ENCODE data around the gene HOXC11. TPM values are rescaled to one million over a fixed set of nuclear protein-coding genes. Genes with fewer than 3 reads are reported as not detected.
A peak's percentile ranks its signal among the peaks of the same experiment; 100 is the strongest.

The HOXC11 gene
- total RNA-seq, 2 donors from 2014 or later, result not detected

DNA sequence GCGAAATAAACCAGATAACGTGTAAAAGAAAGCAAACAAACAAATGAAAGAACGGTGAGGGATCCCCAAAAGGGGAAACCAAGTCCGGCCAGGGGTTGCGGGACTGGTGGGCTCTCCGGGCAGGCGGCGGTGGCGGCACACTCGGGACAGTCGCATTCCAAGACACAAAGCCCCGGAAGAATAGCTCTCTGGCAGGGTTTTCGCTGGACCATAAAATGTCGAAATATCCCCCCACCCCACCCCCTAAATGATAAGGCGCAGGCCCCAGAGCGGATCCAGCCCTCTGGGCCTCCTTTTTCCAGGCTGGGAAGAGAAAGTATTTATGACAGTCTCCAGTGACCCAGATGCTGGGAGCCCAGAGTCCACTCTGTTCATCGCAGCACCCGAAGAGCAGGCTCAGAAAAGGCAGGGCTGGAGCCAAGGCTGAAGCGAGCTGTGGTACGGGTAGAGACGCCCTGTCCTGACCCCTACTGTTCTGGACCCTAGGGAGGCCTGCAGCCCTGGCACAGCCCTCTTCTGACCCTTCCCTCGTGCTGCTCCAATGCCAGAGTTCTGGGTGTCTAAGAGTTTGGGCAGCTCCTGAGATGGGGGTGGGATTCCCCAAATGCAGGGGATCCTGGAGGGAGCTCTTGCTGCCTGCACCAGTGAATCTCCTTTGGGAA, 33.8 kb downstream of the HOXC11 start:
- Histone ChIP-seq H3K4me1 (peaks cover 0 to 18% of the 10 kb centered on the region in 2 donors), H3K27ac (no peak overlapping the region), H3K9me3 (no peaks in the 10 kb centered on the region), H3K4me3 (peak overlapping the region in 1 of 2 donors; percentile 30), H3K27me3 (peaks cover 48 to 62% of the 10 kb centered on the region in 2 donors), H3K36me3 (no peaks in the 10 kb centered on the region)
- no peak for DNase-seq (ENCODE audit: low spot score)
- TF ChIP-seq, protein P1, sequence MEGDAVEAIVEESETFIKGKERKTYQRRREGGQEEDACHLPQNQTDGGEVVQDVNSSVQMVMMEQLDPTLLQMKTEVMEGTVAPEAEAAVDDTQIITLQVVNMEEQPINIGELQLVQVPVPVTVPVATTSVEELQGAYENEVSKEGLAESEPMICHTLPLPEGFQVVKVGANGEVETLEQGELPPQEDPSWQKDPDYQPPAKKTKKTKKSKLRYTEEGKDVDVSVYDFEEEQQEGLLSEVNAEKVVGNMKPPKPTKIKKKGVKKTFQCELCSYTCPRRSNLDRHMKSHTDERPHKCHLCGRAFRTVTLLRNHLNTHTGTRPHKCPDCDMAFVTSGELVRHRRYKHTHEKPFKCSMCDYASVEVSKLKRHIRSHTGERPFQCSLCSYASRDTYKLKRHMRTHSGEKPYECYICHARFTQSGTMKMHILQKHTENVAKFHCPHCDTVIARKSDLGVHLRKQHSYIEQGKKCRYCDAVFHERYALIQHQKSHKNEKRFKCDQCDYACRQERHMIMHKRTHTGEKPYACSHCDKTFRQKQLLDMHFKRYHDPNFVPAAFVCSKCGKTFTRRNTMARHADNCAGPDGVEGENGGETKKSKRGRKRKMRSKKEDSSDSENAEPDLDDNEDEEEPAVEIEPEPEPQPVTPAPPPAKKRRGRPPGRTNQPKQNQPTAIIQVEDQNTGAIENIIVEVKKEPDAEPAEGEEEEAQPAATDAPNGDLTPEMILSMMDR (IDR thresholded peaks at IDR 0.05), result no peak

DNA sequence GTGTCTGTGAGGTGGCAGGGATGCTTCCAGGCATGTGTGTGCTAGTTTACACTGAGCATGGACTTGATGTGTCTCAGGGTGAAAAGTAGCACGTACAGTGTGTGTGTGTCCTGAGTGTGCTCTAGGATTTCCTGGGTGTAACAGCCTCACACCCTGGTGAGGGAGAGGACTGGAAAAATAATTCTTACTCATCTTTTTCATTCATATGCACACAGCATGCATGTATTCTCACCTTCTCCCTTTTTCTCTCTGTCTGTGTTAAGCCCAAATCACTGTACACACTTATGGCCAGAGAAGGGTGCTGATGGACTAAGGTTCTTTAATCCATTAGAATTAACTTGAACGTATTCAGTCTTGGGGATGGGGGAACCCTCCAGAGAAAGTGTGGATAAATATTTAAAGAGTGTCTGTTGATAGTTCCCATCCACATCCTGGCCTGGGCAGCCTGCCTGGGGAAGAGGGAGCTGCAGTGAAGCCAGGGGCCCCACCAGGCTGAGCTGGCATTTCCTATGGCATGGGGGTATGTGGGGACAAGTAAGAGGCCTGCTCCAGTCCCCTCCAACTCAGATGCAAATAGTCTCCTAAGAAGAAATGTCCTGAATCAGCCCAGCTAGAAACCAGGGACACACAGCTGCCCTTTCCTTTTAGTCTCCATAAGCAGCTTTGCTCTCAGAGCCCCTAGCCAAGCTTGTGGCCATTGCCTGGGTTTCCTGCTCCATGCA, 34.8 kb downstream of the HOXC11 start:
- H3K27me3 ChIP-seq, result peaks cover 46 to 56% of the 10 kb centered on the region in 2 donors
- no peaks in the 10 kb centered on the region for H3K9me3 ChIP-seq
- H3K4me1 ChIP-seq, result peaks cover 0 to 18% of the 10 kb centered on the region in 2 donors
- H3K27ac ChIP-seq, result no peak overlapping the region
- no peak overlapping the region for H3K4me3 ChIP-seq
- no peaks in the 10 kb centered on the region for H3K36me3 ChIP-seq
- TF ChIP-seq, protein P1 (IDR thresholded peaks at IDR 0.05), result no peak
- DNase-seq (ENCODE audit: low spot score), result no peak

DNA sequence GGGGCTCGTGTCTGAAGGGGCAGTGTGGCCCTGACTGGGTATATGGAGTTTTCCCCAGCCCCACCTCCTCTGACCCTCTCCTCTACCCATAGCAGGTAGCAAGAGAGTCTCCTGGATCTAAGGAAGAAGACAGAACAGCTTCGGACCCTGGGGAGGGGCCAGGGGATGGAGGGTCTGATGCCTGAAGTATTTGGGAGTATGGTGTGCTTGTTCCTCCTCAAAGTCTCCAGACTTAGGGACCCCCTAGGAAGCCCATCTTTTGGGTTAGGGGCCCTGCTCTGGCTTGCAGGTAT, 35.3 kb downstream of the HOXC11 start:
- no peaks in the 10 kb centered on the region for H3K36me3 ChIP-seq
- peaks cover 0 to 18% of the 10 kb centered on the region in 2 donors for H3K4me1 ChIP-seq
- H3K27me3 ChIP-seq, result peaks cover 42 to 51% of the 10 kb centered on the region in 2 donors
- TF ChIP-seq, protein P1 (IDR thresholded peaks at IDR 0.05), result no peak
- no peaks in the 10 kb centered on the region for H3K9me3 ChIP-seq
- H3K4me3 ChIP-seq, result no peak overlapping the region
- no peak for DNase-seq (ENCODE audit: low spot score)
- H3K27ac ChIP-seq, result no peak overlapping the region

DNA sequence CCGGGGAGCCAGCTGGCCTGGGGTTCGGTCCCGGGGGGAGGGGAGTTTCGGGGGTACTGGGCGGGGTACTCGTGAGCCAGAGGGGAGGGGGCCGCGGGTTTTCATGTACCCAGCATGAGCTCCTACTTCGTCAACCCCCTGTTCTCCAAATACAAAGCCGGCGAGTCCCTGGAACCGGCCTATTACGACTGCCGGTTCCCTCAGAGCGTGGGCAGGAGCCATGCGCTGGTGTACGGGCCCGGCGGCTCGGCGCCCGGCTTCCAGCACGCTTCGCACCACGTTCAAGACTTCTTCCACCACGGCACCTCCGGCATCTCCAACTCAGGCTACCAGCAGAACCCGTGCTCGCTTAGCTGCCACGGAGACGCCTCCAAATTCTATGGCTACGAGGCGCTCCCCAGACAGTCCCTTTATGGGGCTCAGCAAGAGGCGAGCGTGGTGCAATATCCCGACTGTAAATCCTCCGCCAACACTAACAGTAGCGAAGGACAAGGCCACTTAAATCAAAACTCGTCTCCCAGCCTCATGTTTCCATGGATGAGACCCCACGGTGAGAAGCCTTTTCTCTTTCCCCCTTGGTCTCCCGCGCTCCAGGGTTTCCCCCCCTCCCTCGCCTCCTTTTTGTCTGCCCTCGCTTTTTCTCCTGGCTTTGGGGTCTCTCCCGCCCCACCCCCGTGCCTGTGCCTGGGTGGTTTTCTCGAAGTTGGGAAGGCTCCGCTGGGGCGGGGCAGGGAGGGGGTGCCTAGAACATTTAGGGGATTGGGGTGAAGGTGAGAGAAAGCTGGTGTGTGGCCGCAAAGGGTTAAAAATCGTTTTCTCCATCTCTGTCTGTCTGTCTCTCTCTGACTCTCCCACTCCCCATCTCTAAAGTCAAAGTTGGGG, 36.5 kb downstream of the HOXC11 start:
- peaks cover 0 to 21% of the 10 kb centered on the region in 2 donors for H3K4me1 ChIP-seq
- TF ChIP-seq, protein P1 (IDR thresholded peaks at IDR 0.05), result no peak
- peaks cover 46 to 59% of the 10 kb centered on the region in 2 donors for H3K27me3 ChIP-seq
- H3K9me3 ChIP-seq, result no peaks in the 10 kb centered on the region
- H3K4me3 ChIP-seq, result peak overlapping the region in 1 of 2 donors; percentile 25
- H3K36me3 ChIP-seq, result no peaks in the 10 kb centered on the region
- no peak overlapping the region for H3K27ac ChIP-seq
- DNase-seq (ENCODE audit: low spot score), result no peak

DNA sequence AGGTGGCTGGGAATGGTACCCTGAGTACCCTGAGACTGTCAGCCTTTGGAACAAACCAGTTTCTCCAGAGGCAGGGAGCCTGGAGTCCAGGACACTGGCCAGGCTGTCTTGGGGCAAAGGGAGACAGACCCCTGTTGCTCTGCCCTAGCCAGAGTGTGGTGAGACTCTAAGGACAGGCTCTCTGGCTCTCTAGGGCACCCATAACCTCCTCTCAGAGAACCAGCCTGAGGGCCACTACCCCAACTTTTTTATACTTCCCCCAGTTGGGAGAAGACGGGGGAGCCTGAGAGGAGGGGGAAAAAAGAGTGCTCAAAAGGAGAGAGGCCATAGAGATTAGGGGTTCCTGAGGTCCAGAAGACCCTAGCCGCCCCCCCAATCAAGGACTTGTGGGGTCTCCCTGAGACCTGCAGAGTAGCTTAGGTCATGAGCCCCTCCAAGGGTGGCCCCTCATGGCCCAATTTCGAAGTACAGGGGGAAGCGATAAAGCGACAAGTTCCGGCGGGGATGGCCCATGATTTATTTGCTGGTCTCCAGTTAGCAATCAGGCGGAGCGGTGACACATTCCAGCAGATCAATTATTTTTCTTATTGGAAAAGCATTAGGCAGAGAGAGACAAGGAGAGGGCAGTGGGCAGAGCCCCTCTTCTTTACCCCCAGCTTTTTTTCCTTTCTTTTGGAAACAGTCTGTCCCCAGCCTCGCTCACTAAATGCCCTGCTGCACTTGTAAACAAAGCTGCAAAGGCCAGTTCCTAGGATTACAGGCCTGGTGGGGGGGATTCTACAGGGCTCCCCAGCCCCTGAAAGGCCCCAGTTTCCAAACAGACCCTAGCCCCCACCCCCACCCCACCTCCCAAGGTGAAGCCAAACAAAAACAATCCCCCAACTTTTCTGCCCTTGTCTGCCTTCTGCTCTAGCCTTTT, 37.4 kb downstream of the HOXC11 start:
- H3K4me3 ChIP-seq, result no peak overlapping the region
- H3K4me1 ChIP-seq, result peaks cover 0 to 25% of the 10 kb centered on the region in 2 donors

More for the DNA sequence above, 37.4 kb downstream of the HOXC11 start:
- TF ChIP-seq, protein P1 (IDR thresholded peaks at IDR 0.05), result no peak
- no peak overlapping the region for H3K27ac ChIP-seq
- no peak for DNase-seq (ENCODE audit: low spot score)
- no peaks in the 10 kb centered on the region for H3K36me3 ChIP-seq
- no peaks in the 10 kb centered on the region for H3K9me3 ChIP-seq
- peaks cover 48 to 68% of the 10 kb centered on the region in 2 donors for H3K27me3 ChIP-seq

Measured in right atrium auricular region (tissue), 2 donors.